GM12891 (cell line): ENCODE results near the gene EML4.
"Not testable (repeated sequence)": the region's sequence is repeated elsewhere in the genome, so short reads cannot be mapped to it uniquely, and the experiment has no call there.

Experiments used
- DNase-seq: peaks from one replicate; pipeline ENCODE4 v3.0.0; 2011; ENCODE audit warnings: low spot score; ENCODE audit not compliant: insufficient read length
- FAIRE-seq: peaks from 2 replicates; lab custom pipeline; 2011; peaks lifted over from hg19 to GRCh38; lab: Jason Lieb, UNC
- PAX5 ChIP-seq: IDR thresholded peaks from 2 replicates; pipeline ENCODE4 v1.6.1; 2011; ENCODE audit warnings: low read length, moderate library complexity, mild to moderate bottlenecking; ENCODE audit not compliant: insufficient read depth, severe bottlenecking
- POLR2A ChIP-seq: IDR thresholded peaks from 2 replicates; pipeline ENCODE4 v1.6.1; 2011; ENCODE audit warnings: low read depth, low read length, control low read depth
- POLR2AphosphoS5 ChIP-seq: IDR thresholded peaks from 2 replicates; pipeline ENCODE4 v1.6.1; 2011; ENCODE audit warnings: low read depth, low read length, control low read depth
- POU2F2 ChIP-seq: IDR thresholded peaks from 2 replicates; pipeline ENCODE4 v1.6.1; 2011; ENCODE audit warnings: low read depth, mild to moderate bottlenecking, control low read depth, low read length, moderate library complexity
- SPI1 ChIP-seq: IDR thresholded peaks from 2 replicates; pipeline ENCODE4 v1.6.1; 2011; ENCODE audit warnings: low read depth, low read length, control low read depth
- TAF1 ChIP-seq: IDR thresholded peaks from 2 replicates; pipeline ENCODE4 v1.6.1; 2011; ENCODE audit warnings: low read depth, low read length, control low read depth

EML4 gene

GRCh38 chr2:42163444-42164045 lies 5.6 kb upstream of the EML4 start:
- FAIRE-seq = no peak
- no peak for DNase-seq
- TF ChIP-seq POLR2A (no peak), POLR2AphosphoS5 (no peak), TAF1 (no peak), PAX5 (no peak), POU2F2 (no peak), SPI1 (no peak)

- TF ChIP-seq POLR2A (no peak), PAX5 (no peak), POLR2AphosphoS5 (no peak), SPI1 (no peak), POU2F2 (no peak), TAF1 (no peak)
Measured at GRCh38 chr2:42164046-42164445, 5.1 kb upstream of the EML4 start.

GRCh38 chr2:42164971-42165370 lies 4.2 kb upstream of the EML4 start:
- no peak for FAIRE-seq
- TF ChIP-seq SPI1 = no peak
- no peak for TF ChIP-seq POLR2A
- no peak for TF ChIP-seq POLR2AphosphoS5
- TF ChIP-seq TAF1 = no peak
- TF ChIP-seq PAX5 = no peak
- TF ChIP-seq POU2F2 = no peak
- DNase-seq = no peak

More at GRCh38 chr2:42164046-42164445, 5.1 kb upstream of the EML4 start:
- DNase-seq = no peak
- no peak for FAIRE-seq

- FAIRE-seq = no peak
- TF ChIP-seq TAF1 = no peak
- no peak for TF ChIP-seq POU2F2
- no peak for TF ChIP-seq SPI1
- TF ChIP-seq POLR2AphosphoS5 = no peak
- TF ChIP-seq POLR2A = no peak
- no peak for TF ChIP-seq PAX5
- no peak for DNase-seq
Measured at GRCh38 chr2:42167458-42167857, 1.7 kb upstream of the EML4 start.

- TF ChIP-seq SPI1 (no peak), TAF1 (no peak), POLR2AphosphoS5 (no peak), POLR2A (no peak), PAX5 (no peak), POU2F2 (no peak)
- DNase-seq = no peak
- FAIRE-seq = no peak
Measured at GRCh38 chr2:42168459-42169099, 574 bp upstream of the EML4 start.

- TF ChIP-seq SPI1 (peak; percentile 82), PAX5 (no peak), POLR2AphosphoS5 (no peak), POLR2A (no peak), POU2F2 (0 out of 2 replicates have a peak, but pooled peaks have one; percentile 41)
- peak; percentile 64 for FAIRE-seq
- peak; percentile 17 for DNase-seq
Measured at GRCh38 chr2:42169874-42170521, 845 bp downstream of the EML4 start.

- DNase-seq (no peak), FAIRE-seq (no peak)
- TF ChIP-seq PAX5 (no peak), TAF1 (no peak), SPI1 (no peak), POLR2A (no peak), POU2F2 (no peak), POLR2AphosphoS5 (no peak)
Measured at GRCh38 chr2:42170619-42171395, 1.7 kb downstream of the EML4 start.

- no peak for TF ChIP-seq POU2F2
- no peak for TF ChIP-seq TAF1
- no peak for TF ChIP-seq POLR2A
- TF ChIP-seq PAX5 = no peak
- TF ChIP-seq POLR2AphosphoS5 = no peak
- no peak for TF ChIP-seq SPI1
- FAIRE-seq (peak; percentile 65), DNase-seq (no peak)
Measured at GRCh38 chr2:42171396-42171980, 2.3 kb downstream of the EML4 start.

GRCh38 chr2:42172020-42172419 lies 2.9 kb downstream of the EML4 start:
- FAIRE-seq (peak; percentile 5), DNase-seq (no peak)
- TF ChIP-seq POU2F2 (no peak), SPI1 (no peak)

- TF ChIP-seq PAX5 = no peak
- no peak for TF ChIP-seq SPI1
- DNase-seq = no peak
- no peak for FAIRE-seq
Measured at GRCh38 chr2:42172566-42172965, 3.4 kb downstream of the EML4 start.

- FAIRE-seq, DNase-seq: not testable (repeated sequence)
Measured at GRCh38 chr2:42173467-42173866, 4.3 kb downstream of the EML4 start.
